Measurements from ENCODE around the gene RBMS2. TPM values are rescaled to one million over a fixed set of nuclear protein-coding genes. Genes with fewer than 3 reads are reported as not detected.
"Not testable (repeated sequence)": the region's sequence is repeated elsewhere in the genome, so short reads cannot be mapped to it uniquely, and the experiment has no call there.

Gene RBMS2, protein sequence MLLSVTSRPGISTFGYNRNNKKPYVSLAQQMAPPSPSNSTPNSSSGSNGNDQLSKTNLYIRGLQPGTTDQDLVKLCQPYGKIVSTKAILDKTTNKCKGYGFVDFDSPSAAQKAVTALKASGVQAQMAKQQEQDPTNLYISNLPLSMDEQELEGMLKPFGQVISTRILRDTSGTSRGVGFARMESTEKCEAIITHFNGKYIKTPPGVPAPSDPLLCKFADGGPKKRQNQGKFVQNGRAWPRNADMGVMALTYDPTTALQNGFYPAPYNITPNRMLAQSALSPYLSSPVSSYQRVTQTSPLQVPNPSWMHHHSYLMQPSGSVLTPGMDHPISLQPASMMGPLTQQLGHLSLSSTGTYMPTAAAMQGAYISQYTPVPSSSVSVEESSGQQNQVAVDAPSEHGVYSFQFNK
- 90.6 TPM for total RNA-seq

DNA sequence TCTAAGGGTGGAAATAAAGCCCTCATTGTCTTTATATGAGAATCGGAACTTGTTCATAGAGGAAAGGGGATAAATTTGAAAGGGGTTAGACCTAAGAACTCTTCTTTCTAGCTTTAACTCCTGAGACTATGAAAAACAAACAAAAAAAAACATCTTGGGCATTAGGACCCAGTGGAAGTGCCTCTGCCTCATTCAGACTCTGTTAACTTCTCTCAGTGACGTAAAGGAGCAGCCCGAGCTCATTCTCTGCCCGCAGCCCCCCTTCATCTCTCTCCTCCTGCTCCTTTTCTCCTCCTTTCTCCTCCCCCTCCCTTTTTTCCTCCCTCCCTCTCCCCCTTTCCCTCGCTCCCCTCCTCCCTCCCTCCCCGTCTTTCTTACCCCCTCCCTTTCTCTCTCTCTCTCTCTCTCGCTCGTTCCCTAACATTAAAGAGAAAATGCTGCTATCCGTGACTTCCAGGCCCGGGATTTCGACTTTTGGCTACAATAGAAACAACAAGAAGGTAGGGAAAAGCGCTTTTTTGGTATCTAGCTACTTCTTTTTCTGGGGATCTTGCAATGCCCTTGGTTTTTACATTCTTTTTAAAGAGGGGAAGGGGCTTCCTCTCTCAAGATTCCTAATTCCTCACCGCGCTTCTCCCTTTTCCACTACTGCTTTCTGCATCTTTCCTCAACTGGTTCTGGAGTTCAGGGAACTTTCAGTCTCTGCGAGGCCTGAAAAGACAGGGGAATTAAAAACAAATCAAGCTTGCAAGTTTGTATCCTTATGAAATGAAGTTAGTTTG is at the start of gene RBMS2:
TSS of gene RBMS2 (plus strand) at position 231 of the 782 bp plus-strand sequence. CDS start at position 435, 204 bp downstream.
- intact Hi-C loops (cut with DNase I) = no loop called here
- peak; percentile 86 for DNase-seq (ENCODE audit: low spot score)
- peak; percentile 98 for ATAC-seq

DNA sequence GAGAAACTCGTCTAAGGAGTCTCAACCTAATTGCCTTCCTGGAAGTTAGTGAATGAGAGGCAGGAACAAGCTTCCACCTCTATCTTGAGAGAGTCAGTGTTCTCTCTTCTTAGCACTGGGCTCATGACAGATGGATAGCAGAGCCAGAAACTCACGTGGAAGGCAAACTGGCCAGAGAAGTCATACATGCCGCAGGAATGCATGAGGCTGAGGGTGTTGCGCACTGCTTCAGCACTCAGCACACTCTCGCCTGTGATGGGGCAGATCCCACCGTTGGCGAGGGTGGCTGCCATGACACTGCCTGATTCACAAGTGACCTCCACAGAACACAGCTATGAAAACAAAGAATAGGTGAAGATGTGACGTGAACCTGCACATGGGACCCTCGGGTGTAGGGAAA is 47.2 kb upstream of the RBMS2 start:
- intact Hi-C loops (cut with DNase I) = no loop called here
- no peak for DNase-seq (ENCODE audit: low spot score)
- no peak for ATAC-seq

DNA sequence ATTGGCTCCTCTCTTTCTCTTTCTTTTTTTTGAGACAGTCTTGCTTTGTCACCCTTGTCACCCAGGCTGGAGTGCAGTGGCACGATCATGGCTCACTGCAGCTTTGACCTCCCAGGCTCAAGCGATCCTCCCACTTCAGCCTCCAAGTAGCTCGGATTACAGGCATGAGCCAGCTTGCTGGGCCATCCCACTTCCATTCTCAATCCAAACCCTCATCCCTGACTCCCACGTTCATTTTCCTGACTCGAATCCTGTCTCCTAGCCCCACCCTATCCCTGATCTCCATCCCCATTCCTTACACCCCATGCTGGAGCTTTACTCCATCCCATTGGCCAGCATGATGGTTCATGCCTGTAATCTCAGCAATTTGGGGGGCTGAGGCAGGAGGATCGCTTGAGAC is 45.5 kb upstream of the RBMS2 start:
- no peak for DNase-seq (ENCODE audit: low spot score)
- intact Hi-C loops (cut with DNase I) = no loop called here
- ATAC-seq = no peak

DNA sequence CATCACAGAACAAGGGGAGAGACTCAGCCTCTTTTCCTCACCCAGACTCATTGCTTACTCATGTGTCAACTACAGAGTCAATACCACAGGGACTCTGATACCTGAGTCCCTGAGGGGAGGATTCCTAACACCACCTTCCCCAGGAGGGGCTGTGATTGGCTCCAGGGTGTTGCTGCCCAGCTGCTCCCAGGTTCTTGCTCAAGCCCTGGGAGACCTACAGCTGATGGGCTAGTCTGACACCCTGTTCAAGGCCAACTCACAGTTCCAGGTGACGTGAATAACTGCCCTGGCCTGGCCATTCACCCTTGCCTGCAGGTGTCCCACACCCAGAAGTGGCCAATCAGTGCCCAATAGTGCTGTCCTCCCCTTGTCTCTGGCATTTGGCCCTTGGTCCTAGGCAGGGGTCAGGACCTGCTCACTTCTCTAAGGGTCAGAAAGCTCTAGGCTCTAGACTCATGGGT is 44.6 kb upstream of the RBMS2 start:
- DNase-seq (ENCODE audit: low spot score) (no peak), ATAC-seq (no peak)
- intact Hi-C loops (cut with DNase I) = no loop called here

DNA sequence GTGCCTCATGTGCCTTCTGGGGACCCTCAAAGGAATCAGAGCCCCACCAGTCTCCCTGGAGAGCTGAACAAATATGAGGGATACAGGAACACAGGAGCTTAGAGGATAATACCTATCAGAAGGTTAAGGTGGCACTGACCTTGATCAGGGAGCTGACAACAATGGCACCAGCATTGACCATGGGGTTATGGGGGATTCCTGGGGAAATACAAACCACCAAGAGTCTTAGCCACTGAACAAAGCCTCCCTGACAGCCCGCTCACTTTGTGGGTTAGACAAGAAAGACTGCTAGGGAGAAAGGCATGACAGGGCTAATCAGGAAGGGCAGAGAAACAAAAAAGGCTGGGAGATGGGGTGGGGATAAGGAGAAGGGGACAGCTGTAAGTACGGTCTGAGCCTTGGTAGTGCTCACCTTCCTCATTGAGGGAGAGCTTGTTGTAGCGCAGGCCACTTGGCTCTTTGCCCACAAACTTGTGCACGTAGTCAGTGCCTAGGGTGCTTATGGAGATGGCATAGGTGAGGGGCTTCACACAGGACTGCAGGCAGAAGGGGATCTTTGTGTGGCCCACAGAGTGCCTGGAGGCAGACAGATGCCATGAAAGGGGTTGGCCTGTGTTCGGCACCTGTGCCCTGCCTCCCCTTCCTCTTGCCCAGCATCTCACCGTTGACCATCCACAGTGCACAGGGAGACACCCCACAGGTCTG is 43.9 kb upstream of the RBMS2 start:
- DNase-seq (ENCODE audit: low spot score) (no peak), ATAC-seq (no peak)
- intact Hi-C loops (cut with DNase I) = no loop called here

DNA sequence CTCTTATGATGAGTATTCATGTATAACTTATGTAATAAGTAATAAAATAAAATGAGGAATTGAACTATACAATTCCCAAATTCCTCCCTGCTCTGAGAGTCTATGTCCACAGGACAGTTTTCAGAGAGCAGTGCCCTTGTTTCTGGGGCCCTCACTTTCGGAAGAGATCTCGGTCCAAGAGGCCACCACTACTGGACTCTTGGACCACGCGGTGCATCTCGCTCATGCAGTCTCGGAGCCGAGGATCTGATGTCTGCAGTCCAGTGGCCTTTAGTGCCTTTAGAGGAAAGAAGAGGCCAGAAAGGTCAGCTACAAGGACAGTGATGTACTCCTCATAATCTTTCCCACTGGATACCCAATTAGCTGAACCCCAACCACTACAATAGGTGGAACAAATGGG is 42.0 kb upstream of the RBMS2 start:
- DNase-seq (ENCODE audit: low spot score) = no peak
- intact Hi-C loops (cut with DNase I) = no loop called here

DNA sequence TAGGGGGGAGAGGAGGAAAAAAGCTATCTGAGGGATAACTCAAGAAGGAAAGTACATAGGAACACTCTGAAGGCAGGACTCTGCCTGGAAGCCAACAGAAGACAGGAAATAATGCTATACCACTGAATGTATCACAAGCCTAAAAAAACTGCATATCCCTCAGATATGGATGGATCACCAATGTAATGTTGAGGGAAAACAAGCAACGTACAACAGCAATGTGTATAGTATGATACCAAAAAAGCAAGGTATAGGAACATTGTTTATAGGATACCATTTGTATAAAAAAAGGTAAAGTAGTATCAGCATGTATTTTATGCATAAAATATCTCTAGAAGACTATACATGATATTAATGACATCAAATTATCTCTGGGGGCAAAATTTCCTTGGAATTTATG is 37.1 kb upstream of the RBMS2 start:
- ATAC-seq = no peak
- no peak for DNase-seq (ENCODE audit: low spot score)
- intact Hi-C loops (cut with DNase I) = no loop called here

More for the DNA sequence above, 42.0 kb upstream of the RBMS2 start:
- ATAC-seq = no peak

DNA sequence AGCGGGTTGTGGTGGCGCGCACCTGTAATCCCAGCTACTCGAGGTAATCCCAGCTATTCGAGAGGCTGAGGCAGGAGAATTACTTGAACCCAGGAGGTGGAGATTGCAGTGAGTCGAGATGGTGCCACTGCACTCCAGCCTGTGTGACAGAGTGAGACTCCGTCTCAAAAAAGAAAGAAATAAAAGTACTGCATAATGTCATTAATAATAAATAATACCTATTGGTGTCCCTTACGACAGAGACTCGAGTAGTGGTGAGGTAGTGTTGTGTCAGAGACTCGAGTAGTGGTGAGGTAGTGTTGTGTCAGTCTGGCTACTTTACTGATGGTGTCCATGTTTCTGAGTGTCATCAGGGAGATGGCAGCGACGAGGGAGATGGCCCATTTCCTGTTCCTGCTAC is 34.9 kb upstream of the RBMS2 start:
- no peak for ATAC-seq
- DNase-seq (ENCODE audit: low spot score) = no peak
- intact Hi-C loops (cut with DNase I) = no loop called here

DNA sequence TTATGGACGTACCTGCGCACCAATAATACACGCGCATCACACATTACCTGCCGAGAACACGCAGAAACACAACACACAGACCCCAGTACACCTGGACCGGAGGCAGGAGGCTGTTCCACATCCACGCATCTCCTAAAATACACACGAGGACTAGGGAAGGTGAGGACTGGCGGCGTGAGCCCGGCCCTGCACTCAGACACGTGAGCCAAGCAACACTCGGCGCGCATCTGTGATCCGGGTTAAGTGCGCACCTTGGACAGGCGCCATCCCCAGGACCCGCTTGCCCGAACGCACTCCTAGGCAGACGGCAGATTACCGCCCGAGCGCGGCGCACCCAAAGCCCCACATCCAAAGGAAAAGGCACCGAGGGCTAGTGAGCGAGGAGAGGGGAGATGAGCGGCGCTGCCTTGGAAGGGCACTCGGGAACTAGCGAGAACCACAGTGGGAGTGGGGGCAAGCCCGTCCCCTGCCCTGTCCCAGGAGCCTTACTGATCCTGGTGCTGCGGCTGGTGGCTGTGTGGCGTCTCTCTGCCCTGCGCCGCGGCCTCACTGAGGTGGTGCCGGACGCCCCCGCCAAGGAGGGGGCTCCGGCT is 34.1 kb upstream of the RBMS2 start:
- intact Hi-C loops (cut with DNase I) = no loop called here

DNA sequence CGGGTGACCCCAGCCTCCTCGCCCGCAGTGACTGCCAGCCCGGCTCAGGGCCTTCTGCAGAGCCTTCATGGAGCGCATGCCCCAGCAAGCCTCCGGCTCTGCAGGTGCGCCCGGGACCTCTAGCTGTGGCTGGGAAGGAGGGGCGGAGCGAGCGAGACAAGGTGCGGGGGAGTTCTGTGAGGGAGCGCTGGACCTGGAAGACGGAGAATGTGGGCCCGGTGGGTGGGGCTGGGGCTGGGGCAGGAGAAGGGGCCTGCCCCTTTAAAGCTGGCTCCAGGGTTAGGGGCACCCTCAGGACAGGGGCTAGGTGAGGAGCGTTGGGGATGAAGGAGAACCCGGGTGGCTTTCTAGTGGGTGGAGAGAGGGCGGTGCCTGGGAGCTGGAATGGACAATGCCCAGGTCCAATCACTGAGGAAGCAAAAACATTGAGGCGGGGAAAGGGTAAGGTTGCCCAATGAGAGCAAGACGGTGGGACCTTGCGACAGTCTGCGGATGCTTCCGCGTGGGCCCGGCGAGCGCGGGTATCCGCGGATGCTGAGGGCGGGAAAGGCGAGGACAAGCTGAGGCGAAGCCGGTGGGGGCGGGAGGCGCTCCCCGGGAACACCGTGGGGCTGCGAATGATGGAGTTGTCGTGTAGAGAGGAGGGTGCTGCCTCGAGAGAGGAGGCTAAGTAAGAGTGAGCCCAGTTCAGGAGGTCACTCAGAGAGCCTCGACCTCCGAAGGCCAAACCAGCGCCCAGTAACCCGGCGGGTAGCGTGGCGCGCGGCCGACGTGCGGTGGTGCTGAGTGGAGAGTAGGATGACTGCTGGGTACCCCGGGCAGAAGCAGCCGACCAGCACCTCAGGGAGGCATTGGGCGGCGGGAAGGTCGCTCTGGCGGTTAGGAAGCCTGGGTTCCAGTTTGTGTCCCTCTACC is 33.3 kb upstream of the RBMS2 start, which contains the start of gene GLS2:
TSS of gene GLS2 (minus strand) at position 121 of the 915 bp plus-strand sequence. CDS start at position 78, 43 bp downstream.
- ATAC-seq = peak; percentile 98
- intact Hi-C loops (cut with DNase I) = no loop called here
- peak; percentile 81 for DNase-seq (ENCODE audit: low spot score)

More for the DNA sequence above, 34.1 kb upstream of the RBMS2 start:
- DNase-seq (ENCODE audit: low spot score) = no peak
- ATAC-seq = peak; percentile 58

DNA sequence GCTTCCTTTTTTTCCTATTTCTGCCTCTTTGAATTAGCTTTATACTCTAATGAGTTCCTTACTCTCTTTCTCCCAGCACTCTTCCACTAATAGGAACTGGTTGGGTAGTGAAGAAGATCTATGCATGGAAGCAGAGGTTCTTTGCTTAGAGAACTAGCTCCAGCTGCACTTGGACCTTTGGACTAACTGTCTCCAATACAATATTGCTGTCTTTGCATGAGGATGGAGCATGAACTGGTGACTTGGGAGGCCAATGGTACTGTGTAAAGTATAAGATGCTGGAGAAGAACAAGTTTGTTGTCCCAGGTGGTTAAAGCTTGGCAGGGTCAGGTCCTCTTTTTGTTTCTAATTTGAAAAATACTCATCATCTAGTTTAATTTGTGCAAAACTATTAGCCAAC is 31.3 kb upstream of the RBMS2 start:
- ATAC-seq (no peak), DNase-seq (ENCODE audit: low spot score) (no peak)
- intact Hi-C loops (cut with DNase I) = no loop called here

DNA sequence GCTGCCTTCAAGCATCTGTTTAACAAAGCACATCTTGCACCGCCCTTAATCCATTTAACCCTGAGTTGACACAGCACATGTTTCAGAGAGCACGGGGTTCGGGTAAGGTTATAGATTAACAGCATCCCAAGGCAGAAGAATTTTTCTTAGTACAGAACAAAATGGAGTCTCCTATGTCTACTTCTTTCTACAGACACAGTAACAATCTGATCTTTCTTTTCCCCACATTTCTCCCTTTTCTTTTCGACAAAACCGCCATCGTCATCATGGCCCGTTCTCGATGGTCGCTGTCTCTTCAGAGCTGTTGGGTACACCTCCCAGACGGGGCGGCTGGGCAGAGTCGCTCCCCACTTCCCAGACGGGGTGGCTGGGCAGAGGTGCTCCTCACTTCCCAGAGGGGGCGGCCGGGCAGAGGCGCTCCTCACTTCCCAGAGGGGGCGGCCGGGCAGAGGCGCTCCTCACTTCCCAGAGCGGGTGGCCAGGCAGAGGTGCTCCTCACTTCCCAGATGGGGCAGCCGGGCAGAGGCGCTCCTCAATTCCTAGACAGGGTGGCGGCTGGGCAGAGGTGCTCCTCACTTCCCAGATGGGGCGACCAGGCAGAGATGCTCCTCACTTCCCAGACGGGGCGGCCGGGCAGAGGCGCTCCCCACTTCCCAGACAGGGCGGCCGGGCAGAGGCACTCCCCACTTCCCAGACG is 28.1 kb upstream of the RBMS2 start:
- not testable (repeated sequence) for ATAC-seq; DNase-seq (ENCODE audit: low spot score)

DNA sequence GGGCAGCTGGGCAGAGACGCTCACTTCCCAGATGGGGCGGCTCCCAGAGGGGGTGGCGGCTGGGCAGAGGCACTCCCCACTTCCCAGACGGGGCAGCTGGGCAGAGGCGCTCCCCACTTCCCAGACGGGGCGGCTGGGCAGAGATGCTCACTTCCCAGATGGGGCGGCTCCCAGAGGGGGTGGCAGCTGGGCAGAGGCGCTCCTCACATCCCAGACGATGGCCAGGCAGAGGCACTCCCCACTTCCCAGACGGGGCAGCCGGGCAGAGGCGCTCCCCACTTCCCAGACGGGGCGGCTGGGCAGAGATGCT is 27.6 kb upstream of the RBMS2 start:
- ATAC-seq; intact Hi-C loops (cut with DNase I); DNase-seq (ENCODE audit: low spot score): not testable (repeated sequence)

More for the DNA sequence above, 28.1 kb upstream of the RBMS2 start:
- intact Hi-C loops (cut with DNase I) = not testable (repeated sequence)

DNA sequence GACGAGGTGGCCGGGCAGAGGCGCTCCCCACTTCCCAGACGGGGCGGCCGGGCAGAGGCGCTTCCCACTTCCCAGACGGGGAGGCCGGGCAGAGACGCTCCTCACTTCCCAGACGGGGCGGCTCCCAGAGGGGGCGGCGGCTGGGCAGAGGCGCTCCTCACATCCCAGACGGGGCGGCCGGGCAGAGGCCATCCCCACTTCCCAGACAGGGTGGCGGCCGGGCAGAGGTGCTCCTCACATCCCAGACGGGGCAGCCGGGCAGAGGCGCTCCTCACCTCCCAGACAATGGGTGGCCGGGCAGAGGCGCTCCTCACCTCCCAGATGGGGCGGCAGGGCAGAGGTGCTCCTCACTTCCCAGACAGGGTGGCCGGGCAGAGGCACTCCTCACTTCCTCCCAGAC is 27.1 kb upstream of the RBMS2 start:
- DNase-seq (ENCODE audit: low spot score); ATAC-seq; intact Hi-C loops (cut with DNase I): not testable (repeated sequence)

DNA sequence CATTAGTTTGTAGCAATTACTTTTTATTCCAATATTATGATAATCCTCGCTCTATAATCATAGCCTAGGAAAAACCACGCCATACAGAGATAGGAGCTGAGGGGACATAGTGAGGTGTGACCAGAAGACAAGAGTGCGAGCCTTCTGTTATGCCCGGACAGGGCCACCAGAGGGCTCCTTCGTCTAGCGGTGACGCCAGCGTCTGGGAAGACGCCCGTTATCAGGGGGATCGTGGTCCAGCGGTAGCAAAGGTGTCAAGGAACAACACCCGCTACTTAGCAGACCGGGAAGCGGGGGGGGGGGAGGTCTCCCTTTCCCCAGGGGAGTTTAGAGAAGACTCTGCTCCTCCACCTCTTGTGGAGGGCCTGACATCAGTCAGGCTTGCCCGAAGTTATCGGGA is 24.9 kb upstream of the RBMS2 start:
- intact Hi-C loops (cut with DNase I) = not testable (repeated sequence)
- ATAC-seq = peak; percentile 26
- DNase-seq (ENCODE audit: low spot score) = peak; percentile 87

DNA sequence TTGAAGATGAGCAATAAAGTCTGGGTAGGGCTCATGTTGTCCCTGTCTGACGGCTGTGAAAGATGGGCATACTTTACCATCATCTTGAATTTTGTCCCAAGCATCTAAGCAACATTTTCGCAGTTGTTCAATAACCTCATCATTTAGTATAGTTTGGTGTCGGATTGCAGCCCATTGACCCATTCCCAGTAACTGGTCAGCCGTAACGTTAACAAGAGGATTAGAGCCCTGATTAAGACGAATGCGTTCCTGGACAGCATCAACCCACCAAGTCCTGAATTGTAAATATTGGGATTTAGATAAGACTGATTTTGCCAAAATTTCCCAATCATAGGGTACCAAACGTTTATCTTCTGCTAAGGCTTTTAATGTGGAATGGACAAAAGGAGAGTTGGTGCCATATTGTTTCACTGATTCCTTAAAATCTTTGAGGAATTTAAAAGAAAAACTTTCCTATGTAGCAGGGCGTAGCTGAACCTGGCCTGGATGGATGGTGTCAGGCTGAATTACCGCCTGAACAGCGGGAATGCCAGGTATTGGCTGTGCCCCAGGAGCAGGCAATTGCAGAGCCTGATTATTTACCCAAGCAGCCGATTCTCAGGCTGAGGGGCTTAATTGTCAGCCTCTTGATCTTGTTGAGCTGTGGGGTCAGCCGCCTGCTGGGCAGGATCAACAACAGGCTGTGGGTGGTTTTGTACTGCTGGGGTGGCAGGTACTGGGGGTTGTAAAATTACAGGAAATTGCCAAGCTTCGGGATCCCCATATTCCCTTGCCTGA is 23.3 kb upstream of the RBMS2 start:
- DNase-seq (ENCODE audit: low spot score); ATAC-seq; intact Hi-C loops (cut with DNase I): not testable (repeated sequence)

DNA sequence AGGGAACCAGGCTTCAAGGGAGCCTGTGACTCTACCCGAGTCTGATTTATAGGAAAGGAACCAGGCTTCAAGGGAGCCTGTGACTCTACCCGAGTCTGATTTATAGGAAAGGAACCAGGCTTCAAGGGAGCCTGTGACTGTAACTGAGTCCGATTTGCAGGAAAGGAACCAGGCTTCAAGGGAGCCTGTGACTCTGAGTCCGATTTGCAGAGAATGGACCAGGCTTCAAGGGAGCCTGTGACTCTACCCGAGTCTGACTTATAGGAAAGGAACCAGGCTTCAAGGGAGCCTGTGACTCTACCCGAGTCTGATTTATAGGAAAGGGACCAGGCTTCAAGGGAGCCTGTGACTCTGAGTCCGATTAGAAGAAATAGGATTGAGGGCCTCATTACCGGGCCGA is 22.2 kb upstream of the RBMS2 start:
- DNase-seq (ENCODE audit: low spot score); intact Hi-C loops (cut with DNase I); ATAC-seq: not testable (repeated sequence)

Measured in sciatic nerve (tissue), 2 donors.